Measurements from ENCODE around the gene SLC25A29.

- TF ChIP-seq POLR2A (IDR thresholded peaks at IDR 0.05) (no peak), CTCF (IDR thresholded peaks at IDR 0.05) (no peak)
Observed at GRCh38 chr14:100290607-100291304, 15.5 kb downstream of the SLC25A29 start.

Measured in breast epithelium (tissue), 3 donors.